GM12873 (cell line): ENCODE measurements around the gene HLX.

Experiments
- TF ChIP-seq, protein P1 (sequence below): IDR thresholded peaks from 2 replicates; pipeline ENCODE4 v1.5.1; 2012; ENCODE audit warnings: low read depth, mild to moderate bottlenecking, moderate library complexity, low read length, control low read depth; ENCODE audit not compliant: insufficient read depth; ENCODE audit errors: missing control alignments

Gene HLX

DNA sequence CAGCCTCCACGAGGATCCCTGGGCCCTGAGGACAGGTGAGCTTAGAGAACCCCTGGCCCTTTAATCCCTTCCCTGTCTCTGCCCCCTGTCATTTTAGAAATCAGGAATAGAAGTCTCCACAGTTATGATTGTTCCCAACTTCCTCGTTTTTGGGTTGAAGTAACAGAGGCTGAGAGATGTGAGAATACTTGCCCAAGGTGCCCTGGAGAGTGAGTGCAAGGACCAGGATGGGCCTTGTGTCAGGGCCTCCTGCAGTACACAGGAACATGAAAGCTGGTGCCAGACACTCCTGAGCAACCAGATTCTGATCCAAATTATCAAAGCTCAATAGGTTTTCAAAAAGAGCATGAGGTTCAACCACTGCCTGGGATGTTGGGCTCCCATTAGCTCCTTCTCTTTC is 10.1 kb downstream of the HLX start:
- TF ChIP-seq, protein P1, sequence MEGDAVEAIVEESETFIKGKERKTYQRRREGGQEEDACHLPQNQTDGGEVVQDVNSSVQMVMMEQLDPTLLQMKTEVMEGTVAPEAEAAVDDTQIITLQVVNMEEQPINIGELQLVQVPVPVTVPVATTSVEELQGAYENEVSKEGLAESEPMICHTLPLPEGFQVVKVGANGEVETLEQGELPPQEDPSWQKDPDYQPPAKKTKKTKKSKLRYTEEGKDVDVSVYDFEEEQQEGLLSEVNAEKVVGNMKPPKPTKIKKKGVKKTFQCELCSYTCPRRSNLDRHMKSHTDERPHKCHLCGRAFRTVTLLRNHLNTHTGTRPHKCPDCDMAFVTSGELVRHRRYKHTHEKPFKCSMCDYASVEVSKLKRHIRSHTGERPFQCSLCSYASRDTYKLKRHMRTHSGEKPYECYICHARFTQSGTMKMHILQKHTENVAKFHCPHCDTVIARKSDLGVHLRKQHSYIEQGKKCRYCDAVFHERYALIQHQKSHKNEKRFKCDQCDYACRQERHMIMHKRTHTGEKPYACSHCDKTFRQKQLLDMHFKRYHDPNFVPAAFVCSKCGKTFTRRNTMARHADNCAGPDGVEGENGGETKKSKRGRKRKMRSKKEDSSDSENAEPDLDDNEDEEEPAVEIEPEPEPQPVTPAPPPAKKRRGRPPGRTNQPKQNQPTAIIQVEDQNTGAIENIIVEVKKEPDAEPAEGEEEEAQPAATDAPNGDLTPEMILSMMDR: no peak

DNA sequence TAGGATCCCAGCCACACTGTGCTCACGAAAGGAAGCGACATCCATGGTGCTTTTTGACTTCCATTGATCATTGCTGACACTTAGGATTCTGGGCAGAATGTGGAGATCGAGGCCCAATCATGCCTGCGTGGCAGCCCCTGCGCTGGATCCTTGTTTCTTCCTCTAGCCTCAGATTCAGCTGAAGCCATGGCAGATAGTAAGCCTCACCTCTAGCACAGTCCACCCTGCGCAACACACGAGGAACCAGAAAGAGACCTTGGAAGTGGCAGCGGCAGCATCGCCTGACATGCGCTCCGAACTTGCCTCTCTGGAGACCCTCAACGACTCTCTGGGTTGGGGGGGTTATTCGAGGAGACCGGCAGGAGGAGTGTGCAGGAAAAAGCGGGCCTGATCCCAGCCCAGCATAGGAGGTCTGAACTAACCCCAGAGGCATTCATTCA is 10.6 kb downstream of the HLX start:
- TF ChIP-seq, protein P1: no peak

DNA sequence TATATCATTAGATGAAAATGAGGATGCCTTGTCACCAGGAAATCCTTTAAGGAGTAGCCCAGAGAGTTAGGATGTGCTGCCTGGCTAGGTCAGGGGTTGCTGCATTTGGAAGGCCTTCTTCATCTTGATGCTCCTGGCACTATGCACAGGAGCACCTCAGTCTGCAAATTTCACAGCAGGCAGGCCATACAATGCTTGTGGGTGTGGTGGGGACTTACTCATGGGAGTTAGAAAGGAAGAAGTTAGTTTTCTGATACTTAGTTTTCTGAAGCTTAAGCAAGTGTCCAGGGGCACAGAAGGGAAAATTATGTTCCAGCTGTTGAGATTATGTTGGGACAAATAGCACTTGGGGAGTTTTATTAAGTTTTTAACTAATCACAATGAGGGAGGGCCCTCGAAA is 11.4 kb downstream of the HLX start:
- TF ChIP-seq, protein P1: no peak

DNA sequence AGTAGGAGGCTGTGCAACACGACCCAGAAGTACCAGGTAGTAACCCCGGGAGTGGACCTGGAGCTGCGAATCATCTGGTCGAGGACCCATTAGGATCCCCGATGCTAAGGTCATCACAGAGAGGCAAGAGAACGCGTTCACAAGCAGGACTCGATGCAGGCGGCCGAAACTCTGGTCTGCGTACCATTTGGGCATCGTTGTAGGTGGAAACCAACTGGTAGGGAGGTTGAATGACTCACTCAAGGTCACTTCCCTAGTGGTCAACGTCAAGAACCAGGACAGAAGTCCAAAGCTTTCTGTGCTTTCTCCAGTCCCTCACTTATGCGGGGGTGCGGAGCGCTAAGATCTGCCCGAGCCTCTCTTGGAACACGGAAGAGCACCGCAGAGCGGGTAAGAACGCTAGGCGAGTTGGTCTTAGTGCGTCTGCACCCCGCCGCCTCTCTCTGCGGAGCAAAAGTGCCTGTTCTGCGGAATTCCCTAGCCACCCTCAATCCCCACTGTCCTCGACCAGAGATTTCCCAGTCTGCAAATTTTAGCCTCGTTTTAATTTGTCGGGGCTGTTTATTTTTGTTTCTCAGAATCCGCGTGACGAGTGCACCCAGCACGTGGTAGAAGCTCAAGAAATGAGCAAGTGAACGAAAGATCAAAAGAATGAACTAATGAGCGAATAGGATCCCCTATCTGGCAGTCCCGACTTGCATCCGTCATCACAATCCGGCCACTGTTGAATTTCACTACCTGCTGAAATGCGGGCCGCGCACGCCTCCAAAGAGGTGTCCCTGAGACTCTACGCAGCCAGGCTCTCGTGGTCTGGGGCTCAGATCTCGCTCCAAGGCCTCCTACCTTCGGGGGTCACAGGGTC is 12.2 kb downstream of the HLX start:
- TF ChIP-seq, protein P1: no peak

DNA sequence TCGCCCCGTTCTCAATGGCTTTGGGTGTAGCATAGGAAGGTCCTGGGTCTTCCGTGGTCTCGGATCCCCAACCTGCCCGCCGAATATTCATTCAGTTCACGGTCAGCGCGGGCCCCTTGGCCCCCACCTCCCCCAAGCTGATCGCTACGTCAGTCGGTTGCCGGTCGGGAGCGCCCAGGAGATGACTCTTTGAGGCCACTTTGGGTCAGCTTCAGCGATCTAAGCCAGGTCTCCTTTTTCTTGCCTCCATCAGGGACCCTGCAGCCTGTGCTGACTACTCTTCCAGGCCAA is 12.8 kb downstream of the HLX start:
- TF ChIP-seq, protein P1: no peak

DNA sequence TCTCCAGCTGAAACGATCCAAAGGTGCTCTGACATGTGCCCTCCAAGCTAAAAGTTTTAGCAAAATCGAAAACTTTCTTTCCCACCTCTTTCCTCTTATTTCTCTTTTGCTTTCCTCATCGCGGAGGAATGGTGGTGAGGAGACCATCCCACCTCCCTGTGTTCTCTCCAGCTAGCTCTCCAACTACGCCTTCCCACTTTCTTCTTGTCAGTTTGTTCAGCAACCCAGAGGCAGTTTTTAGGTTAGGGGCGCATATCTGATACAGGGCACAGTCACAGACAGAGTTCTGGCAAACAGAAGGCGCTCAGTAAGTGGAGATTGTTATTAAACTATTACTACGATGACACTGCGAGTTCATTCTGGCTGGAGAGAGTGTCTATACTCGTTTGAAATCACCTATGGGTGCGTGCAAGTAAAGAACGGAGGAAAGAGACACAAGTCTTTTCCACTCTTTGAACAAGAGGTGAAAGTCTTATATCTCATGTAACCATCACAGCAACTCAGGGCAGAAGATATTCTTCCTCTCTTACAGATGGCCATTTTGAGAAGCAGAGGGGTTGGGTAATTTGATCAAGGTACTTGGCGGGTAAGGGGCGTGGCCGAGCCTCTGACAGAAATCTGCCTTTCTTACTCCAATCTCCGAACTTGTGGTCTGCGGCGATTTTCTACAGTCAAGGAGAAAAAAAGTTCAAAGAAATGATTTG is 13.9 kb downstream of the HLX start:
- TF ChIP-seq, protein P1: no peak

DNA sequence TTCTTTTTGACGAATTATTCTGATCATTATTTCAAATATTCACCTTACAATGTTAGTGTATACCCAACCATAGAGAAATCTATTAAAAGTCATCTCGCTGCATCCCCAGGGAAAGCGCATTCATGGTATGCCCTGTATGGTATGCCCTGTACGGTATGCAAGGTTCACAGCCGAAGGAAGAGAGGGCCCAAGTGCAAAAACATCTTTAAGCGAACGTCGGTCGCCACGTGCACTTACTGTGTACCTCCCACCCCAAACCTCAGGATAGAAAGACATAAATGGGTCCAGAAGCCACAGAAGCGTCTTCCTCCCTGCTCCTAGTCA is 14.4 kb downstream of the HLX start:
- TF ChIP-seq, protein P1: no peak
